ENCODE measurements around the gene EIF2D. TPM values are rescaled to one million over a fixed set of nuclear protein-coding genes. Genes with fewer than 3 reads are reported as not detected.

The EIF2D gene
- total and polyA plus RNA-seq, 2 of the 8 experiments (the other 6 are each of a cell fraction or from before 2014, with no cell fraction given): 36.1 to 37.1 TPM

DNA sequence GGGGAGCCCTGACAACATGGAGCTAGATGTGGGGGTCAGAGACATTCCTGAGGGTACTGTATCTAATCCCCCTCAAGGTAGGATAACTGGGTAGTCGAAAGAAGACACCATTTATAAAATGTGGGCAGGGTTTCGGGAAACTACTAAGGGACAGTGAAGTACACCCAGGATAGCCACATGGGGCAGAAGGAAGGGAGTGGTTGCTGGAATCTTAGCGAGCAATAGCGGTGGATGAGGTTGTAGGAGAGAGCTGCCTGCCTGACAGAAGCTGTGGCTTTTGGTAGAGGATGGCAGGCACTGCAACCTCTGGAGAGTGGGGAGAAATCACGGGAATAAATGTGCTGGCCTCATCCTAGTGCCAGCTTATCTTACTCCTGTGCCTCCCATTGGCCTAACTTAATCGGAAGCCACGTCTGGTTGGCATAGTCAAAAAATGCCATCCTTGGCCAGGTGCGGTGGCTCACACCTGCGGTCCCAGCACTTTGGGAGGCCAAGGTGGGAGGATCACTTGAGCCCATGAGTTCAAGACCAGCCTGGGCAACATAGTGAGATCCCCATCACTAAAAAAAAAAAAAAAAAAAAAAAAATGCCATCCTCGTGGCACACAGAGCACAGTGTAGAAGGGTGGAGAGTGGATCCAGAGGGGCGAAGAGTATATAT, 49.0 kb upstream of the EIF2D start:
- H3K56ac ChIP-seq (replicated peaks; ENCODE audit: insufficient read length, low read depth, low read length): no peak overlapping the region
- CTCF ChIA-PET (ENCODE audit: partially characterized antibody): interaction anchor here (0.6 to 23.8 kb wide), 10 partner anchors 9 to 779 kb away, joined by 3 to 666 read pairs (median 20); partner anchors contain the start of genes DYRK3 and EIF2D
- H2BK5ac ChIP-seq (ENCODE audit: low read depth, low read length): no peak overlapping the region
- no peak overlapping the region for H3K27ac ChIP-seq (ENCODE audit: low read depth, low read length)
- no peak overlapping the region for H4K8ac ChIP-seq (ENCODE audit: extremely low read depth, insufficient read depth, low read length)
- H2BK12ac ChIP-seq (ENCODE audit: low read depth, low read length): no peak overlapping the region
- H2AFZ ChIP-seq (ENCODE audit: low read length): no peak overlapping the region
- no peak overlapping the region for H3K4me3 ChIP-seq (ENCODE audit: extremely low read depth in 1 of 4, insufficient read depth in 2 of 4, low read depth in 3 of 4, low read length in 4 of 4)
- no peak overlapping the region for H3K9ac ChIP-seq (replicated peaks in 1 of 4; ENCODE audit: extremely low read depth in 1 of 4, low read depth in 3 of 4, low read length in 3 of 4)
- WGBS, 2 experiments (ENCODE audit: extremely low coverage in 1 of 2, insufficient coverage in 1 of 2, insufficient read length in 1 of 2, insufficient replicate concordance in 2 of 2, low coverage in 1 of 2, low lambda C conversion rate in 2 of 2, missing lambda C conversion rate in 1 of 2): 91% methylated on average over 9 of the region's 11 CpGs; no CpG with 5 or more reads in 1 of the 2 experiments
- H3K23me2 ChIP-seq (ENCODE audit: low read depth, low read length): peaks cover 5% of the 10 kb centered on the region; the same call in 1 of the 2 replicates
- H2BK20ac ChIP-seq (ENCODE audit: low read length): no peak overlapping the region
- no peak overlapping the region for H2BK120ac ChIP-seq (replicated peaks; ENCODE audit: low read depth, low read length)
- no peak overlapping the region for H3K4ac ChIP-seq (replicated peaks; ENCODE audit: insufficient read length, low read depth, low read length)
- no peaks in the 10 kb centered on the region for H4K20me1 ChIP-seq (replicated peaks in 1 of 2; ENCODE audit: control insufficient read depth in 1 of 2, insufficient read depth in 2 of 2, low read length in 2 of 2)
- no peaks in the 10 kb centered on the region for H3K36me3 ChIP-seq (ENCODE audit: control insufficient read depth in 2 of 4, insufficient read depth in 4 of 4, low read length in 3 of 4)
- no peak overlapping the region for H2BK15ac ChIP-seq (ENCODE audit: low read length)
- DNase-seq (ENCODE audit: low read depth in 1 of 2, low spot score in 2 of 2): no peak
- H3K79me2 ChIP-seq (ENCODE audit: control insufficient read depth in 1 of 2, insufficient read depth in 2 of 2, low read length in 2 of 2): no peaks in the 10 kb centered on the region
- FAIRE-seq: no peak
- no peak overlapping the region for H4K5ac ChIP-seq (ENCODE audit: insufficient read length, low read depth, low read length)
- H3K9me3 ChIP-seq (ENCODE audit: insufficient read depth in 2 of 2, low read depth in 1 of 2, low read length in 1 of 2): no peaks in the 10 kb centered on the region
- H3K79me1 ChIP-seq (ENCODE audit: low read depth, low read length): no peaks in the 10 kb centered on the region
- no peak overlapping the region for H4K91ac ChIP-seq (replicated peaks; ENCODE audit: insufficient read length, low read length)
- no peak overlapping the region for H3K18ac ChIP-seq (ENCODE audit: extremely low read depth, low read length)
- H3K4me1 ChIP-seq (replicated peaks in 1 of 4; ENCODE audit: control insufficient read depth in 3 of 4, insufficient read depth in 4 of 4, low read length in 3 of 4): peaks cover 0 to 12% (median 5%) of the 10 kb centered on the region in 4 experiments; a peak in 6 of 7 replicates
- no peak overlapping the region for H3K23ac ChIP-seq (ENCODE audit: insufficient read length)
- H2AK5ac ChIP-seq (ENCODE audit: low read depth, low read length): no peak overlapping the region
- no peak overlapping the region for H3K4me2 ChIP-seq (ENCODE audit: insufficient read depth in 1 of 2, low read depth in 2 of 2, low read length in 2 of 2)
- POLR2A ChIA-PET (ENCODE audit: partially characterized antibody): no interaction called here
- no peak for TF ChIP-seq SIRT6 (IDR thresholded peaks at IDR 0.05; ENCODE audit: low read length)
- H3K27me3 ChIP-seq (replicated peaks in 1 of 4; ENCODE audit: control insufficient read depth in 3 of 4, extremely low read depth in 1 of 4, insufficient read depth in 3 of 4, low read length in 3 of 4): peaks cover 0 to 23% (median 13%) of the 10 kb centered on the region in 4 experiments; a peak in 6 of 7 replicates
- H3K14ac ChIP-seq (ENCODE audit: insufficient read length): no peak overlapping the region

All from H1 (cell line).